HG02884 (cell line): ENCODE measurements around the gene ART5.
"Not testable (repeated sequence)": the region's sequence is repeated elsewhere in the genome, so short reads cannot be mapped to it uniquely, and the experiment has no call there.

Source experiments
- ATAC-seq: cut with Tn5 transposase; IDR thresholded peaks from one replicate; pipeline ENCODE4 v1.9.1; 2021; ENCODE audit warnings: mild to moderate bottlenecking, moderate library complexity; ENCODE audit not compliant: unreplicated experiment

The ART5 gene

DNA sequence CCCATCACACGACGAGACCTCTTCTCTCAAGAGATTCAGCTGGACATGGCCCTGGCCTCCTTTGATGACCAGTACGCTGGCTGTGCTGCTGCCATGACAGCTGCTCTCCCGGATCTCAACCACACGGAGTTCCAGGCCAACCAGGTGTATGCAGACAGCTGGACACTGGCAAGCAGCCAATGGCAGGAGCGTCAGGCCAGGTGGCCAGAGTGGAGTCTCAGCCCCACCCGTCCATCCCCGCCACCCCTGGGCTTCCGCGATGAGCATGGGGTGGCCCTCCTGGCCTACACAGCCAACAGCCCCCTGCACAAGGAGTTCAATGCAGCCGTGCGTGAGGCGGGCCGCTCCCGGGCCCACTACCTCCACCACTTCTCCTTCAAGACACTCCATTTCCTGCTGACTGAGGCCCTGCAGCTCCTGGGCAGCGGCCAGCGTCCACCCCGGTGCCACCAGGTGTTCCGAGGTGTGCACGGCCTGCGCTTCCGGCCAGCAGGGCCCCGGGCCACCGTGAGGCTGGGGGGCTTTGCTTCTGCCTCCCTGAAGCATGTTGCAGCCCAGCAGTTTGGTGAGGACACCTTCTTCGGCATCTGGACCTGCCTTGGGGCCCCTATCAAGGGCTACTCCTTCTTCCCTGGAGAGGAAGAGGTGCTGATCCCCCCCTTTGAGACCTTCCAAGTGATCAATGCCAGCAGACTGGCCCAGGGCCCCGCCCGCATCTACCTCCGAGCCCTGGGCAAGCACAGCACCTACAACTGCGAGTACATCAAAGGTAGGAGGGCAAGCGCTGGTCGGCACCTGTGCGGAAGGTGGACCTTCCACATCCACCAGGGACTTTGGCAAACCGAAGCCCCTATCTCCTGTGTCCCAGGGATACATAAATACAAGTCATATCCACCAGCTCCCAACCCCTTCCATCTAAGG lies 18.1 kb upstream of the ART5 start:
- ATAC-seq, result no peak

GRCh38 chr11:3658252-3658651 lies 16.5 kb upstream of the ART5 start:
- no peak for ATAC-seq

DNA sequence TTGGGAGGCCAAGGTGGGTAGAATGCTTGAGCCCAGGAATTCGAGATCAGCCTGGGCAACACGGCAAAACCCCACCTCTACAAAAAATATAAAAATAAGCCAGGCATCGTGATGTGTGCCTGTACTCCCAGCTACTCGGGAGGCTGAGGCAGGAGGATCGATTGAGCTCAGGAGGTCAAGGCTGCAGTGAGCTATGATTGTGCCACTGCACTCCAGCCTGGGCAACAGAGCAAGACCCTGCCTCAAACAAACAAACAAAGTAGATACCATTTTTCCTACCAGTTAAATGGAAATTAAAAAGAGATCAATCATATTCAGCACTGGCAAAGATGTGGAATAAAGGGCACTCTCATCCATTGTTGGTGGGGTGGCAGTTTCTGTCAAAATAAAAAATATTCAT lies 15.5 kb upstream of the ART5 start:
- ATAC-seq, result not testable (repeated sequence)

DNA sequence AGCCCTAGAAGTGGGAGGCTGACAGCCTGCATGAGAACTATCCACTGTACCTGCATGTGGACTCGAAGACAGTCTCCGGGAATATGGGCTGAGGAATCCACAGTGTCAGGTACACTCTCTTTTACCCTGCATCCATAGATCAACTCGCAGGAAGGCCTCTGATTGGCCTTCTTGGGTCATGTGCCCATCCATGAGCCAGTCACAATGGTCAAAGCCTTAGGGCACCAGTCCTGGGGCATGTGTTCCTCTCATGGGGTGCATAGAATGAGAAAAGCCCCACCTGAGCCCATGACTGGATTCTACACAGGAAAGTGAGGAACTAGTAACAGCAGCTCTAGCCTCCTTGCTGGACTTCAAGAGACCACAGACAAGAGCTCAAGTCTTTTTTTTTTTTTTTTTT lies 13.8 kb upstream of the ART5 start:
- no peak for ATAC-seq

DNA sequence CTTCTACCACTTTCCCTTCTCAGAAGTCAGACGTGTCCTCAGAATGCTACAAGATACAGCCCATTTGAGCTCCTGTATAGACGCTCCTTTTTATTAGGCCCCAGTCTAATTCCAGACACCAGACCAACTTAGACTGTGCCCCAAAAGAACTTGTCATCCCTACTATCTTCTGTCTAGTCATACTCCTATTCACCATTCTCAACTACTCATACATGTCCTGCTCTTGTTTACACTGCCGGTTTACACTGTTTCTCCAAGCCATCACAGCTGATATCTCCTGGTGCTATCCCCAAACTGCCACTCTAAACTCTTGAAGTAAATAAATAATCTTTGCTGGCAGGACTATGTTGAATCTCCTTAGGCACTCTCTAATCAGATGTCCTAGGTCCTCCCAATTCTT lies 10.7 kb upstream of the ART5 start:
- not testable (repeated sequence) for ATAC-seq

GRCh38 chr11:3649374-3649773 lies 7.6 kb upstream of the ART5 start:
- not testable (repeated sequence) for ATAC-seq

GRCh38 chr11:3648843-3649242 lies 7.1 kb upstream of the ART5 start:
- ATAC-seq, result not testable (repeated sequence)

DNA sequence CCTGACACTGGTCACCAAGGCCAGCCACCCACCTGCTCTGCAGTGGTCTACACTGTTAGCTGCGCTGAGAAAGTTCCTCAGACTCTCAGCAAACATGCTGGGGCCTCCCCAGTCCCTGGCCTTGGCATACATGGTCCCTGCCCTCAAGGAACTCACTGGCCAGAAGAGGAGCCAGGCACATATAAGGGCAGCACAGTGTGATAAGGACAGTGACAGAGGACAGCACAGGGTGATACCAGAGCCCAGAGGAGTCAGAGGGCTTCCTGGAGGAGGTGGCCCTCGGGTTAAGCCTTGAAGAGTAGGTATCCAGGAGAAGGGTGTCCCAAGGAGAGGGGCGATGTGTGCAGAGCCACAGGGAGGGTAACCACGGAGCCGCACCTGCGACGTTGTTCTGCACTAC lies 3.8 kb upstream of the ART5 start:
- no peak for ATAC-seq

DNA sequence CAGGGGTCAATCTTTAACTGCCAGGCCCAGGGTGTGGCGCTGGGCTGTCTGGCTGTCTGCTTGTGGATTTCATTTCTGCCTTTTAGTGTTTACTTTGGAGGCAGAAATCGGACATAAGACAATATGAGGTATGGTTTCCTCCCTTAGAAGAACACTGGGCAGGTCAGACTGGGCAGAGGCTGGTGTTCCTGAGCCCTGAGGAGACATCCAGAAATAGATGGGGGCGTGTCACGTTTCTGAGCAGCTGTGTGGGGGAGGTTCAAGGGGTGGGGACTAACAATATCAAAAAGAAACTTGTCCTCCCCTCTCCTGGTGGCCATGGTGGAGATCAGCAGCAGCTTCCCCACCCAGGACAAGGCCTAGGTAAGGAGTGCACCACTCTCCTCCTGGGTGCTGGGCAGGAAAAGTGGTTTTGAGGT lies 3.0 kb upstream of the ART5 start, which contains the start of gene ART1:
Gene ART1 (plus strand): TSS at position 312 of the 419 bp plus-strand sequence. CDS start 14,086 bp downstream, outside the sequence.
- no peak for ATAC-seq

- not testable (repeated sequence) for ATAC-seq
Measured at GRCh38 chr11:3643102-3643546, 1.3 kb upstream of the ART5 start.

- no peak for ATAC-seq
Measured at GRCh38 chr11:3642071-3642951, 519 bp upstream of the ART5 start.

- no peak for ATAC-seq
Measured at GRCh38 chr11:3641191-3641590, 601 bp downstream of the ART5 start.

GRCh38 chr11:3639841-3640240 lies 2.0 kb downstream of the ART5 start:
- no peak for ATAC-seq

DNA sequence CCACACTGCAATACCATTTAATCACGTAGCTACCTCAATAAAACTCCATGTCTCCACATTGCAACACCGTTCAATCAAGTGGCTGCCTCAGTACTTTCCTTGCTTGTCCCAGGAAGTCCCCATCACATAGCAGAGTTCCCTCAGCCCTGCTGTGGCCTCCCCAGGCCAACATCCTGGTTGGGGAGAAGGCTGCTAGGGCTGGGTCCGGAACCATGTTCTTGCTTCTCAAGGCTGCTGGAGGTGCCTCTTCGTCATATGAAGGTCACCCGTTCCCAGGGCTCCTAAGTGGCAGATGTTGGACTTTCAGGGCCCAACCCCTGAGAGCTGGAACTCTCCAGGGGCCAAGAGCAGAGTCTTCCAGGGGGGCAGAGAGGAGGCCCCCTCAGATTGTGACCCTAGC lies 3.3 kb downstream of the ART5 start:
- ATAC-seq, result no peak

DNA sequence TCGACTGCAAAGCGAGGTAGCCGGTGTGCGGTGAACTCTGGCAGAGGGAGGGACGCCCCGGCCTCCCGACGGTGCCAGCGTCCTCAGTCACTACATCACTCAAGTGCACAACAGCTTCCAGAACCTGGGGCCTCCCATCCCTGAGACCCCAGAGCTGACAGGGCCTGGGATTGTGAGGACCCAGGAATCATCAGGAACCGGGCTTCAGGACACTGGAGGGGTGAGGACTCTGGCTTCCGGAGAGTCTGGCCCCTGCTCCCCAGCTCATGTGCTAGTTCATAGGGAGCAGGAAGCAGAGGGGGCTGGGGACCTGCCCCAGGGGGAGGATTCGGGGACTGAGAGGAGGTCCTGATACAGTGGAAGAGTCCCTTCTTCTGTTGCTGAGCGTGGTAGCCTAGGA lies 4.6 kb downstream of the ART5 start:
- no peak for ATAC-seq

GRCh38 chr11:3635641-3636375 lies 6.0 kb downstream of the ART5 start:
- no peak for ATAC-seq

DNA sequence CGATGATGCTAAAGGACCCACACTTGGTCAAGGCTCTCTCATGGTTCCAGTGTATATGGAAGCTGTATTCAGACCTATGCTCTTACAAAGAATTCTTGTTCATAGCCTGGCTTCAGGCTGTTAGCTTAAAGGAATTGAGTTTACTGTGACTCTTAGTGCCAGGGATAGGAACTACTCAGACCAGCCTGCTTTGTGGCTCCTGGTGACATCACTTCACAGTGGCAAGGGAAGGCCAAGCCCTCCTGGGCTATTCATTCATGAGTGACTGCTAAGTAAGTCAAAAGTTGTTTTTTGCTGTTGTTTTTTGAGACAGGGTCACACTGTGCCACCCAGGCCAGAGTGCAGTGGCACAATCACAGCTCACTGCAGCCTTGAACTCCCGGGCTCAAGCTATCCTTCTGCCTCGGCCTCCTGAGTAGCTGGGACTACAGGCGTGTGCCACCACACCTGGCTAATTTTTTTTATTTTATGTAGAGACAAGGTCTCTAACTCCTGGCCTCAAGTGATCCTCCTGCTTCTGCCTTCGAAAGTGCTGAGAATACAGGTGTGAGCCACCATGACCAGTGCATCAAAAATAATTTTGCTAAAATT lies 9.6 kb downstream of the ART5 start:
- ATAC-seq, result no peak

- ATAC-seq, result no peak
Measured at GRCh38 chr11:3631331-3631730, 10.5 kb downstream of the ART5 start.

- no peak for ATAC-seq
Measured at GRCh38 chr11:3627291-3627690, 14.5 kb downstream of the ART5 start.

- no peak for ATAC-seq
Measured at GRCh38 chr11:3626250-3626960, 15.4 kb downstream of the ART5 start.
